Middle frontal gyrus (tissue), 1 donor: ENCODE data around the gene DNMT1.
"Not testable (repeated sequence)": the region's sequence is repeated elsewhere in the genome, so short reads cannot be mapped to it uniquely, and the experiment has no call there.

Source experiments
- DNase-seq: peaks from one replicate; pipeline ENCODE4 v3.0.0-alpha.2; 2015; ENCODE audit warnings: low spot score; ENCODE audit errors: extremely low spot score

Gene DNMT1

GRCh38 chr19:10184636-10185035 lies 10.1 kb downstream of the DNMT1 start:
- DNase-seq: no peak

DNA sequence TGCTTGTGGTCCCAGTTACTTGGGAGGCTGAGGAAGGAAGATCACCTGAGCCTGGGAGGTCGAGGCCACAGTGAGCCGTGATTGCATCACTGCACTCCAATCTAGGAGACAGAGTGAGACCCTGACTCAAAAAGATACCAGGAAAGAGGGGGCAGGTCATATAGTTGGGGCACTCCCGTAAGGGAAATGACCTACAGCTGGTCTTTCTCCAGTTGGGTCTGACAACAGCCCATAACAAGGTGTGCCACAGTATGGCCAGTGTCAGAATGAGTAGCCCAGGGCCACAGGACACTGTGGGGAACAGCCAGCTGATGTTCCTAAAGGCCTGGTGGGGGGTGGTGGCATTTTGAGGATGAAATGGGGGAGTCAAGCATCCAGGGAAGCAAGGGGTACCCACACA lies 10.8 kb downstream of the DNMT1 start:
- DNase-seq: no peak

- no peak for DNase-seq
Observed at GRCh38 chr19:10182847-10183246, 11.9 kb downstream of the DNMT1 start.

DNA sequence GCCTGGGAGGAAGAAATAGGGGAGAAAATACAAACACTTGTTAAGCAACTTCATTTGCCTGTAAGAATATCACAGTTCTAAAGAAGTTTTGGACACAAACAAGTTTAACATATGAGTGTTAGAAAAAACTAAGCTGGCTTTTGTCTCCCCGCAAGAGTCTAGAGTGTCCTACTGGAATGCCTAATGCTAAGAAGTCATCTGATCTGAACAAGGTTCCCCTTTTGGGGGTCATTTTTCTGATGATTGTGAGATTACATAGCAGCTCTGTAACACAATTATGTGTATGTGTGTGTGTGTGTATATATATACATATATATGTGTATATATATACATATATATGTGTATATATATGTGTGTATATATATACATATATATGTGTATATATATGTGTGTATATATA lies 12.7 kb downstream of the DNMT1 start:
- DNase-seq: no peak

- DNase-seq: no peak
Observed at GRCh38 chr19:10180459-10180858, 14.3 kb downstream of the DNMT1 start.

GRCh38 chr19:10180024-10180423 lies 14.7 kb downstream of the DNMT1 start:
- DNase-seq: not testable (repeated sequence)

GRCh38 chr19:10173527-10173926 lies 21.2 kb downstream of the DNMT1 start:
- DNase-seq: no peak

DNA sequence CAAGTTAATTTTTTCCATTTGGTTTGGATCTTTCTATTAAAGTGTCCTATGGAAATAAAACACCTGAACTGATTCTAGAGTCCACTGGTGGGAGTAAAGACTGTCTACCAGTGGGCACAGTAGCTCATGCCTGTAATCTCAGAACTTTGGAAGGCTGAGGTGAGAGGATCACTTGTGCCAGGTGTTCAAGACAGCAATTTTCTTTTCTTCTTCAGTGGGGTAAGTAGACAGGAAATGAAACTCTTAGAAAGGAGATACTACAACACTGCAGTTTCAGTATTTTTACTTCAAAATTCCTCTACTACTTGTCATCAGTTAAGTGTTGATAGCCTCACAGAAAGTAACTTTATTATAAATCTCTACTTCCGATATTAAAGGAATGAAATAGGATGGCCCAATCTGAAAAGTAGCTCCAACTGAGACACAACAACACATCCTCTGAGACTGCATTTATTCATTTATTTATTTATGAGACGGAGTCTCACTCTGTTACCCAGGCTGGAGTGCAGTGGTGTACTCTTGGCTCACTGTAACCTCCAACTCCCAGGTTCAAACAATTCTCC lies 26.3 kb downstream of the DNMT1 start:
- no peak for DNase-seq

DNA sequence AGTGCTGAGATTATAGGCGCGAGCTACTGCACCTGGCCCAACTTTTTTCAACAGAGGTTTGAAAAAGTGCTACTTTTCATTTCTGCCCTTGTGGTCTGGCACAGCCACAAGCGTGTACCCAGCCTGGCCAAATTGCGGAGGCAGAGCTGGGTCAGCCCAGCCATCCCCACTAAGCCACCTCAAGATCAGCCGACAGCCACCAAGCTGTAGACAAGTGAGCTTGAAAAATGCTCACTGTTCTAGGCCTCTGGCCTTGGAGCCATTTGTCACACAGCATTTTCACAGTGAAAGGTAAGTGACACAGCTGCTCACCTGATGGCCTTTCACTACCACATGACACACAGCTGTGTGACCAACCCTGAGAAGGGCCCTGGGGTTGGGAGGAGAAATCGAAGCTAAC lies 27.3 kb downstream of the DNMT1 start:
- DNase-seq: no peak

DNA sequence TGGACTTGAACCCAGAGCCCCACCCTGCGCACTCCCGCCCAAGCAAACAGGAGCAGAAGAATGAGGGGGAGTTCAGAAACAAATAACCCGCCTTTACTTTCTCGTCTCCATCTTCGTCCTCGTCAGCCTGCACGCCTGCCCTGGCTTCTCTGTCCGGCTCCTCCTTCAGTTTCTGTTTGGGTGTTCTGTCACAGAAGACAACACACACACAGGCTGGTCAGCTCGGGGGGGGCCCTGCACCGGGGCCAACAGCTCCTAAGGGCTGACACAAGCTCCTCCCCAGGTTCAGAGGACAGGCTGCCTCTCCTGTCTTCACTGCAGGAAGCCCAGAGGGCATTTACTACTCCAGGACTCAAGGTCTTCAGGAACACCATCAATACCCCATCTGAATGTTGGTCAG lies 28.3 kb downstream of the DNMT1 start:
- DNase-seq: not testable (repeated sequence)

DNA sequence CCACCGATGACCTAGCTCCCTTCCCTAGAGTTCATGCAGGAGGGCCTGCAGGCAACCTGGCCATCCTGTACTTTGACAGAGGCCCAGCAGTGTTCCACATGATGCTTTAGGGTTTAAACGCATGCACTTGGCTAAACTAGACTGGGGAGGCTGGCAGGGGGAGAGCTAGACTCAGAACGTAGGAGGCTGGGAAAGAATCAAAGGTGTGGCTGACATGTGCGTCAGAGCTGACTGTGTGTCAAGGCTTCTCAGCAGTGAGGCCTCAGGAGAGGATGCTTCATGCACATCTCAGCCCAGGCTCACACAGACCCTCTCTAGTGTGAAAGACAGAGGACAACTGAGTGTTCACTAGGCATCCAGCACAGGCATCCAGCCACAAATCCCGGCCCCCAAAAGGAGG lies 28.7 kb downstream of the DNMT1 start:
- no peak for DNase-seq

- no peak for DNase-seq
Observed at GRCh38 chr19:10163536-10163935, 31.2 kb downstream of the DNMT1 start.

DNA sequence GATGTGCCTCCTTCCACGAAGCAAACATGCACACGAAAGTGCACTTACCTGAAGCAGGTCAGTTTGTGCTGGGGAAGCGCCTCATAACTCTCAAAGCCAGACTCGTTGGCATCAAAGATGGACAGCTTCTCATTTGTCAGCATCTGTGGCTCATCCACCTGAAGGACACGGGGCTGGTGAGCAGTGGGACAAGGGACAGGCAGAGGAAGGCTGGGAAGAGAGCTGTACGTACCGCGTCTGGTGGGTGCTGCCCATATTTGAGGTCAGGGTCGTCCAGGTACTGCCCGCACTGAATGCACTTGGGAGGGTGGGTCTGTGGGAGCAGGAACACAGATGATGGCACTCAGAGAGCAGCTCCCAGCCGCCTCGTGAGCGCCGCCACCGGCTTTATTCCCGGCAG lies 35.1 kb downstream of the DNMT1 start:
- DNase-seq: no peak

DNA sequence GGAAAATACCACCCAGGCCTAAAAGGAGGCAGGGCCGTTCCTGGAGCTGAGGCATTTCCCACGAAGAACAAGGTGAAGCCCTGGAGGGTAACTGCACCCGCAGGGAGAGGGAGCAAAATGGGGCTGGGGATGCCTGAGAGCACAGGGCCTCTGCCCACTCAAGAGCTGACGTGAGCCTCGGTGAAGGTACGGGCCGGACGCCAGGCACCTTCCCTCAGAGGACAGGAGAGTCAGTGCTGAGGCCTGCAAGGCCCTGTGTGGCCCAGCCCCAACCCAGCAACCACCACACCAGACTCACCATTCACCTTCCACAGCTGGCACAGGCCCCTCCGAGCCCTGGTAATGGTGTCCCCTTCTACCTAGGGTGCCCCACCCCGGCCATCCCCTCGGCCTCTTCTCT lies 36.3 kb downstream of the DNMT1 start:
- DNase-seq: no peak

DNA sequence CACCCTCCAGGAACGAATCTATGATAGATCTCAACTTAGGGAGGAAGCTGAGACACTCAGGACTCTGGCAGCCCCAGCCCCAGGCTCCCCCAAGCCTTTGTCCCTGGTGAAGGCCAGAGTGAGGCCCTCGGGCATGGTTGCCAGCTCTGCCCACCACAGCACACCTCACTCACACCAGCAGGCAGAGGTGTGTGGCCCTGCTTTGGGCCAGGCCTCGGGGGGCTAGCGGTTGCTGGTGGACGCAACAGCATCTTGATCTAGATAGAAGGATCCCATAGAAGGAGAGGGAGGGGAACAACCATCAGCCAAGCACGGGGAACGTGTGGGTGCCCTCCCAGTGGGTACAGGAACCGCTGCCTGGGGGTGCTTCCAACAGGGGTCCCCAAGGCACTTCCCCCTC lies 36.7 kb downstream of the DNMT1 start:
- DNase-seq: no peak

GRCh38 chr19:10155839-10156238 lies 38.9 kb downstream of the DNMT1 start:
- DNase-seq: no peak

DNA sequence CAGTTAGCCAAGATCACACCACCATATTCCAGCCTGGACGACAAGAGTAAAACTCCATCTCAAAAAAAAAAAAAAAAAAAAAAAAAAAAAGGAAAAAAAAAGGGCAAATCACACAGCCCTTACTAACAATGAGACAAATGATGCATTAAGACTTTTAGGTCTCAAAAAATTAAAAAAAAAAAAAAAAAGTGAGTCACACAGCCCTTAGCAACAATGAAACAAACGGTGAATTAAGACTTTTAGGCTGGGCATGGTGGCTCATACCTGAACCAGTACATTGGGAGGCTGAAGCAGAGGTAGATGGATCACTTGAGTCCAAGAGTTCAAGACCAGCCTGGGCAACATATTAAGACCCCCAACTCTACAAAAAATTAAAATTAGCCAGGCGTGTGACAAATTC lies 42.7 kb downstream of the DNMT1 start:
- DNase-seq: no peak

GRCh38 chr19:10151521-10151920 lies 43.2 kb downstream of the DNMT1 start:
- no peak for DNase-seq

GRCh38 chr19:10149427-10149826 lies 45.3 kb downstream of the DNMT1 start:
- no peak for DNase-seq

GRCh38 chr19:10146142-10146541 lies 48.6 kb downstream of the DNMT1 start:
- no peak for DNase-seq

DNA sequence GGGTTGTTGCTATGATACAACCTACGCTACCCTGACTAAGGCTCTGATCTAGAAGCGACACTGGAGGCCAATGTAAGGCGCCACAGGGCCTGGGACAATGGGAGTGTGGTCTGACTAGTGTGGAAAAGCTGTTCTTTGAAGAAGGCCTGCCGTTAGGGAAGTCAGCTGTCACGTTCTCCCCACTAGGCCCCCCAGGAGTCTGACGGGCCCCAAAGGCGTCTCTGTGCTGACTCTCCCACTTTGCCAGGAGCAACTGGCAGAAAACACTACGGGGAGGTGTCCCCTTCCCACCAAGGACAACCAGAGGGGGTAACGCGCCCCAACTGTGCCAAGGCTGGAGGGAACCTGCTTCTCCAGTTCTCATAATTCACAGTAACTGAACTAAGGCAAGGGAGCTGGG lies 49.7 kb downstream of the DNMT1 start:
- no peak for DNase-seq

GRCh38 chr19:10144361-10144760 lies 50.4 kb downstream of the DNMT1 start:
- DNase-seq: no peak

DNA sequence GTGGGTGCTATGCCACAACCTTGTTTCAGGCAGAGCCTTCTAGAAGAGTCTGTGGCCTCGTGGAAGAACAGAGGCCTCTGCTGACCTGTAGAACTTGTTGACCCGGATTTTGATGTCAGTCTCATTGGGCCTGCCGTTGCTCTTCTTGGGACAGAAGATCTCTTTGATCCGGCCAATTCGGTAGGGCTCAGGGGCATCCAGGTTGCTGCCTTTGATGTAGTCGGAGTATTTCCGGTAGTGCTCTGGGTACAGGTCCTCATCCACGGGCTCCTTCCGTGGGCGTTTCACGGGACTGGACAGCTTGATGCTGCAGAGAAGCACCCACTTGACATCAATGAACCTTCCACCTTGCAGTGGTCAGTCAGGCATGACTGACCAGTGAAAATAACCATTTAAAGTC lies 51.1 kb downstream of the DNMT1 start:
- DNase-seq: no peak

DNA sequence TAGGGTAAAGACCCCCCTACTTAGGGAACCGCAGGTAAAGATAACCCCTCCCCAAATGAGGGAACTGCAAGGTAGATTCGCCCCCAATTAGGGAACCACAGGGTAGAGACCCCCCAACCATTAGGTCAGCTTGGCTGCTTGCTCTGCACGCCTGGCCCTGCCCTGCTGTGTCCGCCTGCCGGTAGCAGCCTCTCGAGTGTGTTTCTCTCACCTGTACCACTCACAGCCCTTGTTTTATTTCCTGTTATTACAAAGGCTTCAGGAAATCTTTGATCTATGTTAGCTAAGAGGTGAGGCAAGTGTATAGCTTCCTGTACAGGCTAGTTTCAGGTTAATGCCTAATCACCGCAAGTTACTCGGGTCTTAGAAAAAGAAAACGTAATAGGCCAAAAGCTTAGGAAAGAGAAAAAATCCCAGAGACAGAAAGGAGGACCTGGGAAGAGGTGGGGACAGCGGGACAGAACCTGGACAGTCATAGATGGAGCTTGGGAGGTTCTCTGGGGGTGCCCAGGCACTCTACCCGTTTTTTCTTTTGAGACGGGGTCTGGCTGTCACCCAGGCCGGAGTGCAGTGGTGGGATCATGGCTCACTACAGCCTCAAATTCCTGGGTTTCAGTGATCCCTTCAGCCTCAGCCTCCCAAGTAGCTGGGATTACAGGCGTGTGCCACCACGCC lies 51.9 kb downstream of the DNMT1 start:
- no peak for DNase-seq
